Stimulated activated CD8-positive, alpha-beta memory T cell treated with anti-CD3 and anti-CD28 coated beads, Interleukin-7, amount 100 ng/mL, for 48 hours (primary cell): ENCODE data around the gene BBLN.
"Not testable (repeated sequence)": the region's sequence is repeated elsewhere in the genome, so short reads cannot be mapped to it uniquely, and the experiment has no call there.

Source experiments
- DNase-seq, 2 donors: peaks; one replicate each; pipeline ENCODE4 v3.0.0-alpha.2; 2020; ENCODE audit warnings: low read depth in 1 of 2; ENCODE audit errors: extremely low read depth in 1 of 2

BBLN gene

GRCh38 chr9:128162215-128163026 is 2.4 kb downstream of the BBLN start:
- DNase-seq, result no peak

- DNase-seq, result no peak
Measured at GRCh38 chr9:128163027-128163515, 3.0 kb downstream of the BBLN start.

- no peak for DNase-seq
Measured at GRCh38 chr9:128163523-128164306, 3.6 kb downstream of the BBLN start.

- no peak for DNase-seq
Measured at GRCh38 chr9:128164307-128164885, 4.3 kb downstream of the BBLN start.

- no peak for DNase-seq
Measured at GRCh38 chr9:128166169-128166568, 6.1 kb downstream of the BBLN start.

- no peak for DNase-seq
Measured at GRCh38 chr9:128167209-128167608, 7.1 kb downstream of the BBLN start.

DNA sequence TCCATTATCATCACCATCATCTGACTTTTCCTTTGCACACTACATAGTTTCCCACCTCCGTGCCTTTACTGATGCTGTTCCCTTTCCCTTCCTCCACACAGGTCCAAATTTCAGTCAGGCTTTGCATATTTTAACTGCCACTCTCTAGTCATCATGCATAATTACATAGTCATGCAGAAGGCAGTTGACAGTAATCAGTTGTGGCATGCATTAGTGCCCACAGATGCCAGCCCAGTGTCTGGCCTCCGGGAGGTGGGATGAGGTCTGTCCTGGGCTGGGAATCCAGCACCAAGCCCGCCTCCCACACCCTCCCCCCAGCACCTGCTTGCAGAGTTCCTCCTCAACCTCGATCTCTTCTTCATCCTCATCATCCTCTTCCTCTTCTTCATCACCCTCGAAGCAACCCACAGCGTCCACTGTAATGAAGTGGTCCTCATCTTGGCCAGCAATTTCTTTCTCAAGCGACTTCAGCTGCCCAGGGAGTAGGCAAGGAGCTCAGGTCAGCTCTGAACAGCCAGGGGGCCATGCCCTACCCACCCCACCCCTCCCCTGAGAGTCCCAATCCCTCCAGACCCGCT is 8.8 kb downstream of the BBLN start:
- DNase-seq, result no peak

- DNase-seq, result no peak
Measured at GRCh38 chr9:128169492-128169891, 9.4 kb downstream of the BBLN start.

GRCh38 chr9:128169925-128170324 is 9.9 kb downstream of the BBLN start:
- DNase-seq, result no peak

DNA sequence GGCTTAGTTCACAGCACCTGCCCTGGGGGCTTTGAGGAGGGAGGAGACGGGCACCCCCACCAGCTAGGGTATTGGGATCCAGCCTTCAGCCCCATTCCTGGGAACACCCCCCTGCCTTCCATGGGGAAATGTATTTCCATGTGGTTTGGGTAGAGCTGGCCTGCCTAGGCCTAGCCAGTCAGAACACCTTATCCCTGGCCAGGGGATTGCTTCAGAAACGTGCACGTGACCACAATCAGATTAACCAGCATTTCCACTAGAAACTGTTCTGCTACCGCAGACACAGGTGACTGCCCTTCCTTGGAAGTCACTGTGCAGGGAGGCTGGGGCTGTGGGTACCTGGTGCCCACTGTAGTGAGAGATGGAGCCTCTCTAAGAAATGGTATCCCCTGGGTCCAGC is 14.0 kb downstream of the BBLN start:
- no peak for DNase-seq

- no peak for DNase-seq
Measured at GRCh38 chr9:128175102-128175563, 15.1 kb downstream of the BBLN start.

GRCh38 chr9:128175726-128176125 is 15.7 kb downstream of the BBLN start:
- DNase-seq, result no peak

- no peak for DNase-seq
Measured at GRCh38 chr9:128178806-128179431, 18.9 kb downstream of the BBLN start.

DNA sequence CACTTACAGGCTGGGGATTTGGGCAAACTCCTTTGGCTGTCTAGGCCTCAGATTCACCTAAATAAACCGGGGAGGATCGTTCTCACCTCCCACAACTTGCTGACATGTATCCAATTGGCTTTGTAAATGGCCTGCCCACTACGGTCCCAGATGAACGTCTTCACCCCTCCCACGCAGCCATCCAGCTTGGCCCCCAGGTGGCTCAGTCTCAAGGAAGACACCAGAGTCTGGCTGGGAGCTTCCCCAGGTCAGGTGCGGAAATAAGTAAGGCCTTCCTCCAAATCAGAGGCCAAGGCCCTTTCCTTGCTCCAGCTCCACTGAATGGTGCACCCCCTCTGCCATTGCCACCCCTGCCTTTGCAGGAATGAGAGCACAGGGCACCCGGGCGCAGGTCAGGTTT is 19.9 kb downstream of the BBLN start:
- no peak for DNase-seq

DNA sequence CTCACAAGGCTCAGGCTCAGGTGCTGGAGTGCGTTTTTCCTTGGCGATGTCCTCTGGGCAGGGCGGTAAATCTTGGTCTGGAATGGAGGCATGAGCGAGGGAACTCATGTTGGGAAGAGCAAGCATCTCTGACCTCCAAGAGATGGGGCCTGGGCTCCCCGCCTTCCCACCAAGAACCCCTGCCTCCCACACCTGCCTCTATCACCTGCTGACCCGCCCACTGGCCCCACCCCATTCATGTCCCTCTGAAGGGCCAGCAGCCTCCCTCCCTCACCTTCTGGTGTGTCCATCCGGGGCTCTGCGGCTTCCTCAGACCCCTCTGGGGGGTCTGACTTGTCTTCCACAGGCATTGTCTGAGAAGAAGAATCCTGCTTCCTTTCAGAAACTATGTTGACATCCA is 20.4 kb downstream of the BBLN start:
- DNase-seq, result no peak

DNA sequence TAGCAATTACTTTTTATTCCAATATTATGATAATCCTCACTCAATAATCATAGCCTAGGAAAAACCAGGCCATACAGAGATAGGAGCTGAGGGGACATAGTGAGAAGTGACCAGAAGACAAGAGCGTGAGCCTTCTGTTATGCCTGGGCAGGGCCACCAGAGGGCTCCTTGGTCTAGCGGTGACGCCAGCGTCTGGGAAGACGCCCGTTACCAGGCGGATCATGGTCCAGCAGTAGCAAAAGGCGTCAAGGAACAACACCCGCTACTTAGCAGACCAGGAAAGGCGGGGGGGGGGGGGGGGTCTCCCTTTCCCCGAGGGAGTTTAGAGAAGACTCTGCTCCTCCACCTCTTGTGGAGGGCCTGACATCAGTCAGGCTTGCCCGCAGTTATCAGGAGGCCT is 21.4 kb downstream of the BBLN start:
- not testable (repeated sequence) for DNase-seq

- DNase-seq, result no peak
Measured at GRCh38 chr9:128182893-128183588, 23.0 kb downstream of the BBLN start.

GRCh38 chr9:128185979-128186965 is 26.2 kb downstream of the BBLN start:
- no peak for DNase-seq

- no peak for DNase-seq
Measured at GRCh38 chr9:128187361-128187760, 27.3 kb downstream of the BBLN start.
